ENCODE results near the gene ABCB9.
"Not testable (repeated sequence)": the region's sequence is repeated elsewhere in the genome, so short reads cannot be mapped to it uniquely, and the experiment has no call there.

The ABCB9 gene

GRCh38 chr12:122961531-122962329, 4.5 kb downstream of the ABCB9 start:
- no peak for DNase-seq

GRCh38 chr12:122960193-122960569, 6.1 kb downstream of the ABCB9 start:
- DNase-seq = no peak

- no peak for DNase-seq
Observed at GRCh38 chr12:122959566-122960192, 6.6 kb downstream of the ABCB9 start.

GRCh38 chr12:122958198-122958888, 7.9 kb downstream of the ABCB9 start:
- DNase-seq = no peak

GRCh38 chr12:122956035-122956434, 10.2 kb downstream of the ABCB9 start:
- no peak for DNase-seq

- DNase-seq = no peak
Observed at GRCh38 chr12:122955156-122955555, 11.1 kb downstream of the ABCB9 start.

- peak; percentile 37 to 58 (median 50) for DNase-seq
Observed at GRCh38 chr12:122951979-122952892, 14.0 kb downstream of the ABCB9 start.

- no peak for DNase-seq
Observed at GRCh38 chr12:122951406-122951805, 14.9 kb downstream of the ABCB9 start.

- no peak for DNase-seq
Observed at GRCh38 chr12:122949816-122950675, 16.2 kb downstream of the ABCB9 start.

- no peak for DNase-seq
Observed at GRCh38 chr12:122949405-122949804, 16.9 kb downstream of the ABCB9 start.

- no peak for DNase-seq
Observed at GRCh38 chr12:122948605-122949004, 17.7 kb downstream of the ABCB9 start.

GRCh38 chr12:122947352-122947792, 18.9 kb downstream of the ABCB9 start:
- no peak for DNase-seq

GRCh38 chr12:122946690-122947341, 19.4 kb downstream of the ABCB9 start:
- peak; percentile 24 to 41 (median 34) for DNase-seq

GRCh38 chr12:122944605-122945592, 21.4 kb downstream of the ABCB9 start:
- no peak for DNase-seq

GRCh38 chr12:122943196-122943595, 23.1 kb downstream of the ABCB9 start:
- DNase-seq = no peak

GRCh38 chr12:122942637-122943036, 23.6 kb downstream of the ABCB9 start:
- DNase-seq = no peak

GRCh38 chr12:122941351-122941750, 24.9 kb downstream of the ABCB9 start:
- DNase-seq = not testable (repeated sequence)

- DNase-seq = no peak
Observed at GRCh38 chr12:122939125-122939524, 27.1 kb downstream of the ABCB9 start.

- DNase-seq = no peak
Observed at GRCh38 chr12:122937622-122938091, 28.6 kb downstream of the ABCB9 start.

- DNase-seq = no peak
Observed at GRCh38 chr12:122935318-122935717, 30.9 kb downstream of the ABCB9 start.

Data from activated CD4-positive, CD25-positive, alpha-beta regulatory T cell (primary cell).